ENCODE measurements around the gene MID2.
"Not testable (repeated sequence)": the region's sequence is repeated elsewhere in the genome, so short reads cannot be mapped to it uniquely, and the experiment has no call there.

The MID2 gene

DNA sequence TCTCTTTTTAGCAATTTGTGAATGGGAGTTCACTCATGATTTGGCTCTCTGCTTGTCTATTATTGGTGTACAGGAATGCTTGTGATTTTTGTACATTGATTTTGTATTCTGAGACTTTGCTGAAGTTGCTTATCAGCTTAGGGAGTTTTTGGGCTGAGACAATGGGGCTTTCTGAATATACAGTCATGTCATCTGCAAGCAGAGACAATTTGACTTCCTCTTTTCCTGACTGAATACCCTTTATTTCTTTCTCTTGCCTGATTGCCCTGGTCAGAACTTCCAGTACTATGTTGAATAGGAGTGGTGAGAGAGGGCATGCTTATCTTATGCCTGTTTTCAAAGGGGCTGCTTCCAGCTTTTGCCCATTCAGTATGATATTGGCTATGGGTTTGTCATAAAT lies 129.7 kb downstream of the MID2 start:
- not testable (repeated sequence) for DNase-seq (ENCODE audit: low read depth)

DNA sequence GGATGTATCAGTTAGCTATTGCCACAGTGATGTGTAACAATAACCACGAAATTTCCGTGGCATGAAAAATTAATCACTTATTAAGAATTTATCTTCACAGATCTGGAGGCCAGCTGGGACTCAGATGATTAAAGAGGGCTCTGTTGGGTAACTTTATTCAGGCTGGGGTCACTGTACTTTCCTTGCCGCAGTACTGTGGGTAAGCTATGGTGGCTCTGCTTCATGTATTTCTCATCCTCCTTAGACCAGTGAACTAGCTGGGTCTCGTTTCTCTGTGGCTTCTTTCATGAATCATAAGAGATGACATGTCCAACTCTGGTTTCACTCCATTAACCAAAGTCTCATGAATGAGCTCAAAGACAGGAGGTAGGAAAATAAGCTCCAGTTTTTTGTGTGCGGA lies 143.0 kb downstream of the MID2 start:
- DNase-seq (ENCODE audit: low read depth): no peak

DNA sequence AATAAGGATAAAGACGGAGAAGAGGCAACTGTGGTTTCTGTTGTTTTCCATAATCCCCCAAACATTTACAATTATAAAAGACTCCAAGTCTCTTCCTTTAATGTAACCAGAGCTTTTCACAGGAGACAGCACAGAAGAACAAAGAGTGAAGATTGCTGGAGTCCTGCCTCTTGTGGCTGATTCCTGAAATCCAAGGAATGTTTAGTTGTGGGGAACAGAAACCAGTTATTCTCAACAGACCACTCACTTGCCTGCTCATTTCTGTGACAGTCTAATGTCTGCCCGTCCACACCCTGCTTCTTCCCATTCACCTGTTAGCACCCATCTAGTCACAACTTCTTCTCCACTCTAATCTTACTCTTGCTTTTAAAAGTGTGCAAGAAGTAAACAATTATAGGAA lies 144.4 kb downstream of the MID2 start:
- DNase-seq (ENCODE audit: low read depth): no peak

DNA sequence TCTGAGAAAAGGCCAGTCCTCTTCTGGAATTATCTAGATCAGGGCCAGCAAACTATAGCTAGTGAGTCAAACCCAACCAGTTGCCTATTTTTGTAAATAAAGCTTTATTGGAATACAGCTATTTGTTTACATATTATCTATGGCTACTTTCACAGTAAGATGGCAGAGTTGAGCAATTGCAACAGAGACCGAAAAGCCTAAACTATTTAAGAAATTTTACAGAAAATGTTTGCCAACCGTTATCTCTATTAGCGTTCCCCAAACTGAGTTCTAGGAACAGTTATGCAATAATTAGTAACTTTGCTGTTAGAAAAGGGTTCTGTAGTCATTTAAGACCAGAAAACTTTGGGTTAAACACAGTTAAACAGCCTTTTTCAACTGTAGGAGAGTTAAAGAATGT lies 146.0 kb downstream of the MID2 start:
- DNase-seq (ENCODE audit: low read depth): no peak
